Measurements from ENCODE around the gene PELI1.

- TF ChIP-seq TAF1 (IDR thresholded peaks at IDR 0.05; ENCODE audit: borderline replicate concordance, insufficient read depth, low read length) (no peak), SIN3A (IDR thresholded peaks at IDR 0.05; ENCODE audit: borderline replicate concordance, insufficient read depth, low read length) (no peak), POLR2AphosphoS5 (IDR thresholded peaks at IDR 0.05; ENCODE audit: low read depth, low read length) (no peak)
Measured at GRCh38 chr2:64080179-64080578, 64.0 kb downstream of the PELI1 start.

All from PFSK-1 (cell line).